HG02571 (cell line): Measurements from ENCODE around the gene NUP153.

Experiments used
- ATAC-seq: cut with Tn5 transposase; IDR thresholded peaks from one replicate; pipeline ENCODE4 v1.9.1; 2021; ENCODE audit warnings: mild to moderate bottlenecking, moderate library complexity; ENCODE audit not compliant: unreplicated experiment

NUP153 gene

GRCh38 chr6:17577059-17577458 lies 129.7 kb downstream of the NUP153 start:
- ATAC-seq: no peak

GRCh38 chr6:17574866-17575560 lies 131.7 kb downstream of the NUP153 start:
- no peak for ATAC-seq

- no peak for ATAC-seq
Measured at GRCh38 chr6:17565399-17565798, 141.3 kb downstream of the NUP153 start.
